Spleen (tissue), 11 donors: ENCODE results near the gene KLHL2. TPM values are rescaled to one million over a fixed set of nuclear protein-coding genes. Genes with fewer than 3 reads are reported as not detected.
"Not testable (repeated sequence)": the region's sequence is repeated elsewhere in the genome, so short reads cannot be mapped to it uniquely, and the experiment has no call there.

Experiments used
- DNase-seq: peaks from one replicate; pipeline ENCODE4 v3.0.0-alpha.2; 2020
- H3K27ac ChIP-seq, 8 donors: fragments of 200-600 bp; sonication (generic) in 7 of 8; 1 replicate in 4 of 8; 2 replicates in 4 of 8; pipeline versions ENCODE4 v1.5.0 to v1.8.0; 2016 to 2021; ENCODE audit warnings: inconsistent platforms in 4 of 8, mild to moderate bottlenecking in 4 of 8, moderate library complexity in 1 of 8
- H3K27me3 ChIP-seq, 7 donors: fragments of 200-600 bp; sonication (generic) in 6 of 7; replicated peaks in 1 of 7; 1 replicate in 4 of 7; 2 replicates in 3 of 7; pipeline versions ENCODE4 v1.5.0 to v1.8.0; 2016 to 2021; ENCODE audit warnings: inconsistent platforms in 3 of 7, mild to moderate bottlenecking in 1 of 7
- H3K36me3 ChIP-seq, 6 donors: fragments of 200-600 bp; sonication (generic) in 5 of 6; 1 replicate in 4 of 6; 2 replicates in 2 of 6; pipeline versions ENCODE4 v1.5.0 to v1.8.0; 2016 to 2021; ENCODE audit warnings: inconsistent platforms in 2 of 6
- H3K4me1 ChIP-seq, 6 donors: fragments of 200-600 bp; sonication (generic) in 5 of 6; 1 replicate in 3 of 6; 2 replicates in 3 of 6; pipeline versions ENCODE4 v1.5.0 to v1.8.0; 2016 to 2021; ENCODE audit warnings: inconsistent platforms in 3 of 6
- H3K4me3 ChIP-seq, 8 donors: fragments of 200-600 bp; sonication (generic) in 7 of 8; 1 replicate in 4 of 8; 2 replicates in 4 of 8; pipeline versions ENCODE4 v1.5.0 to v1.8.0; 2016 to 2021; ENCODE audit warnings: inconsistent platforms in 4 of 8, mild to moderate bottlenecking in 4 of 8, moderate library complexity in 2 of 8
- H3K9me3 ChIP-seq, 8 donors: fragments of 200-600 bp; sonication (generic) in 7 of 8; 1 replicate in 4 of 8; 2 replicates in 4 of 8; pipeline versions ENCODE4 v1.5.0 to v1.8.0; 2016 to 2021; ENCODE audit warnings: inconsistent platforms in 4 of 8
- POLR2A ChIP-seq, 3 donors: fragments of 450-650 bp; IDR thresholded peaks; one replicate each; pipeline ENCODE4 v1.5.1; 2017; ENCODE audit warnings: antibody characterized with exemption in 3 of 3, mild to moderate bottlenecking in 1 of 3
- POLR2AphosphoS5 ChIP-seq, 3 donors: sonication (generic); formaldehyde crosslinking; IDR thresholded peaks; one replicate each; pipeline ENCODE4 v1.5.1; 2017; ENCODE audit warnings: antibody characterized with exemption in 3 of 3
- WGBS, 5 donors: extraction: QIAGEN DNeasy Blood & Tissue Kit in 3 of 5; methylation state at CpG; one replicate each; pipeline versions ENCODE4 v1.1.5 to v1.1.7; 2013 to 2018; 5-methylcytosine and 5-hydroxymethylcytosine counted together
- intact Hi-C: fragments of 100-400 bp; cut with DNase I; formaldehyde crosslinking; loops from one replicate; pipeline ENCODE4 v1.15.0; 2023; ENCODE audit warnings: low total_unique reads
- polyA plus RNA-seq, 3 donors: library from polyadenylated mRNA; stranded (reverse); fragments of 200-250 nt; gene quantifications; one replicate each; pipeline ENCODE4 v1.2.1, GENCODE V29; 2013
- total RNA-seq, 7 donors: library from RNA; depleted of rRNA in 3 of 7; stranded (reverse); fragments of >200 nt in 3 of 7; fragmentation: NEBNext Ultra II Directional in 4 of 7; extraction: Animal tissue kit (Norgen Biotek cat#: 25700) in 4 of 7; gene quantifications; one replicate each; pipeline versions ENCODE4 v1.1.0 to v1.2.1, GENCODE V29; 2016 to 2021
- TF ChIP-seq, protein P1 (sequence below), 11 experiments: fragments of 200-600 bp in 7 of 11; fragments of 450-650 bp in 4 of 11; sonication (generic) in 4 of 11; IDR thresholded peaks in 8 of 11; conservative IDR thresholded peaks in 3 of 11; 1 replicate in 7 of 11; 2 replicates in 4 of 11; pipeline versions ENCODE4 v1.4.0 to v1.8.0; 2016 to 2021; ENCODE audit warnings: antibody characterized with exemption in 11 of 11, inconsistent platforms in 4 of 11, mild to moderate bottlenecking in 1 of 11
- donor health status: healthy with polysubstance abuse.
- donor health status: DM: no; HTN: no; CAD: no; lungs with moderate emphysema.
- donor health status: DM: no; HTN: no; CAD: no.
- donor health status: Bipolar disorder and iron deficiency.
- donor health status: healthy.
- donor health status: DM: no; HTN: no; CAD: no.
- donor health status: DM: yes; HTN: yes; CAD: no.

Gene KLHL2
- total and polyA plus RNA-seq, 10 donors: 10.8 to 102 (median 48.5) TPM

DNA sequence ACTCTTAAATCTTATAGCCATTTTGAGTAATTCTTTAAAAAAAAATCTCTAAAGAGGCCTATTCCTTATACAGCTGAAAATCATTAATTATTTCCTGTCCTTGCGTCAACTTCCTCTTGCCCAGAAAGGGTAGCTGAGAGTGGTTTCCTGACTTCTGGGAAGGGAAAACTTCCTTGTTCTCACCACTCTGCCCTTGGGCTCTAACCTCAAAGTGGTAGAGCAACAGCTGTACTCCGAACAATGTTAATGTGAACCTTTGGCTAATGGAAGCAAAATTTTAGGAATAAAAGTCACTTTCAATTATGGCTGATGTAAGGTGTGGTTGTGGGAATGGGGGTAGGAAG is 15.3 kb downstream of the KLHL2 start:
- peaks cover 0 to 43% (median 25%) of the 10 kb centered on the region in 6 donors for H3K4me1 ChIP-seq
- intact Hi-C loops: no loop called here
- peak overlapping the region; percentile 1 to 86 (median 78) for H3K27ac ChIP-seq
- H3K9me3 ChIP-seq: no peaks in the 10 kb centered on the region
- H3K27me3 ChIP-seq: no peaks in the 10 kb centered on the region
- peaks cover 0 to 32% (median 0%) of the 10 kb centered on the region in 6 donors for H3K36me3 ChIP-seq
- H3K4me3 ChIP-seq: peak overlapping the region in 1 of 8 donors; percentile 7
- TF ChIP-seq POLR2A (IDR thresholded peaks at IDR 0.05) (no peak), POLR2AphosphoS5 (IDR thresholded peaks at IDR 0.05) (peak in 1 of 3 donors; percentile 79)
- TF ChIP-seq, protein P1, sequence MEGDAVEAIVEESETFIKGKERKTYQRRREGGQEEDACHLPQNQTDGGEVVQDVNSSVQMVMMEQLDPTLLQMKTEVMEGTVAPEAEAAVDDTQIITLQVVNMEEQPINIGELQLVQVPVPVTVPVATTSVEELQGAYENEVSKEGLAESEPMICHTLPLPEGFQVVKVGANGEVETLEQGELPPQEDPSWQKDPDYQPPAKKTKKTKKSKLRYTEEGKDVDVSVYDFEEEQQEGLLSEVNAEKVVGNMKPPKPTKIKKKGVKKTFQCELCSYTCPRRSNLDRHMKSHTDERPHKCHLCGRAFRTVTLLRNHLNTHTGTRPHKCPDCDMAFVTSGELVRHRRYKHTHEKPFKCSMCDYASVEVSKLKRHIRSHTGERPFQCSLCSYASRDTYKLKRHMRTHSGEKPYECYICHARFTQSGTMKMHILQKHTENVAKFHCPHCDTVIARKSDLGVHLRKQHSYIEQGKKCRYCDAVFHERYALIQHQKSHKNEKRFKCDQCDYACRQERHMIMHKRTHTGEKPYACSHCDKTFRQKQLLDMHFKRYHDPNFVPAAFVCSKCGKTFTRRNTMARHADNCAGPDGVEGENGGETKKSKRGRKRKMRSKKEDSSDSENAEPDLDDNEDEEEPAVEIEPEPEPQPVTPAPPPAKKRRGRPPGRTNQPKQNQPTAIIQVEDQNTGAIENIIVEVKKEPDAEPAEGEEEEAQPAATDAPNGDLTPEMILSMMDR (IDR thresholded peaks at IDR 0.05 in 8 of 11, conservative IDR thresholded peaks at IDR 0.05 in 3 of 11): no peak
- WGBS, 5 donors: 9 to 18% (median 10%) methylated on average over 2 of the region's 2 CpGs
- no peak for DNase-seq

DNA sequence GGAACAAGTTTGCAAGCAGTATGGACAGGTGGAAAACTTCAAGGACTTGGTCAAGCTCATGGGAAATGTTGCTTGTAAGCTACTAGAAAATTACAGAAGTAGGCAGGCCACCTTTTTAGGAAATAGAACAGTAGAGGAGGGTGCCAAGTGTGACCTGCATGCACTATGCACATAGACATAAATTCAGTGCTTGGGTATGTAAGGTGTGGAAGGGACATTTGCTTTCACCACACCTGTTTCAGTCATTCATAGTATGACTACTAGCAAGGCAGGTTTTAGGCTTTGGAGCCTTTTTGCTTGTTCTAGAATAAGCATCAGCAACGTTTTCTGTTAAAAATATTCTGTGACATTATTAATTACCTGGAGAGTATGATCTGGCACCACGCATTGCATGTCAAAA is 20.0 kb downstream of the KLHL2 start:
- H3K4me1 ChIP-seq: peaks cover 0 to 36% (median 15%) of the 10 kb centered on the region in 6 donors
- H3K4me3 ChIP-seq, H3K27me3 ChIP-seq, H3K27ac ChIP-seq, intact Hi-C loops, H3K9me3 ChIP-seq, DNase-seq: not testable (repeated sequence)
- peaks cover 0 to 57% (median 3%) of the 10 kb centered on the region in 6 donors for H3K36me3 ChIP-seq
- 85 to 95% (median 88%) methylated on average over 2 of the region's 2 CpGs for WGBS, 5 donors

DNA sequence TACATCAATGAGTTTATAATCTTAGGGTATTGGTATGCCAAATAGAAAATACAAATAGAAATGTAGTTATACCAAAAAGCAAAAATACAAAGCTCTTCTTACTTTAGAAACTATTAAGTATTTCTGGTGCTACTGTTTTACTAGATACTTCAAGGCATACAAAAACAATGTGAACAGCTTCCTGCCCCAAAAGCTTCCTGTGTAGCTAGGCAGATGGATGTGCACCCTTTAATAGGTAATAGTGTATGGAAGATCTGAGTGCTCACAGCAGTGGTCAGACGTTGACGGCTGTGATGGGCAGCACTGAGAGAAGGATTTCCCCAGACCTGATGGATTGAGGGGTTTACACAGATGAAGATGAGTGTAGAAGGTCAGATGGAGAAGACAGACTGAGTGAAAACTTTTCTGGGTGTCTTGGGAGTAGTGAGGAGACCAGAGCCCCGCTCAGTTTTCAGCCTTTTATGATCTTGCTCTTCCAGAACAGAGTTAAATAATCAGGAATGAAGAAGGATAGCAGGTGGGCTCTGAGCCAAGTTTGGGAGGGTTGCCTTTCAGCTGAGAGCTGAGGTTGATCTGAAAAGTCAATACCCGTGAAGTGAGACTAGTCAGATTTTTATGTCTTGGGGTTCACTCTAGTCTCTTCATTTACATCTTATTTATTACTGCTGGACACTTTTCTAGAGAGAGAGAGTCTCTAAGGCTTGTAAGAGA is 22.3 kb downstream of the KLHL2 start:
- peaks cover 0 to 14% (median 3%) of the 10 kb centered on the region in 6 donors for H3K4me1 ChIP-seq
- H3K36me3 ChIP-seq: peaks cover 0 to 59% (median 3%) of the 10 kb centered on the region in 6 donors
- intact Hi-C loops, H3K9me3 ChIP-seq, DNase-seq, H3K27ac ChIP-seq, H3K27me3 ChIP-seq, H3K4me3 ChIP-seq: not testable (repeated sequence)
- WGBS, 5 donors: 79 to 93% (median 83%) methylated on average over 4 of the region's 4 CpGs

DNA sequence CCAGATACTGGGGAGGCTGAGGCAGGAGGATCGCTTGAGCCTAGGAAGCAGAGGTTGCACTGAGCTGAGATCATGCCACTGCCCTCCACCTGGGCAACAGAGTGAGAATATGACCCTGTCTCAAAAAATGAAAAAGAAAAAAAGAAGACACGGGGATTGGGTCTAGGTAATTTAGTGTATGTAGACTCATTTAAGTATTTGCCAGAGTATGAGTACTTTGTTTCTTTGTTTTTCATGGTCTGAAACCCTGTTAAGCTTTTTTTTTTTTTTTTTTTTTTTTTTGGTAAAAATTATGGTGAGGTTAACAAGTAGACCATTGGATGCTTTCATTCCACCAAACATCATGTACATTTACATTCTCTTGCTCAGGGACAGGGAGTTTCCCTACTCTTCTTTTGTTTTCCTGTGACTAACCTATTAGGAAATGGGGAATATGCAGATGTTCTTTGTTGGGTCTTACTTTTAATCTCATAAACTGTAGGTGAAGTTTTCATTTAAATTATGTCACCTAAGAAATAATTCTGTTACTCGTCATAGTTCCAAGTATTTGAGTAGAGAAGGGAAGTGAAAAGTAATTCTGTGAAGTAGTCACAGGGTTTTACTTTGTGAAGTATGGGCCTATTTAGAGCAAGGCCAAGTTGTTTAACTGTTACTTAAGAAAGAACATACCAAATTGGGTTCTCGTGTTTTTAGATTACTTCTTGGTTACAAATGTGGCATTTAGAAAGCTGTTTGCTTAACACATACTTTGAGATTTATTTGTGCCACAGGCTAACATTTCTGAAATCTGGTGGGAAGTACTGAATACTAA is 25.5 kb downstream of the KLHL2 start:
- 74 to 78% (median 77%) methylated on average over 4 of the region's 4 CpGs for WGBS, 5 donors

DNA sequence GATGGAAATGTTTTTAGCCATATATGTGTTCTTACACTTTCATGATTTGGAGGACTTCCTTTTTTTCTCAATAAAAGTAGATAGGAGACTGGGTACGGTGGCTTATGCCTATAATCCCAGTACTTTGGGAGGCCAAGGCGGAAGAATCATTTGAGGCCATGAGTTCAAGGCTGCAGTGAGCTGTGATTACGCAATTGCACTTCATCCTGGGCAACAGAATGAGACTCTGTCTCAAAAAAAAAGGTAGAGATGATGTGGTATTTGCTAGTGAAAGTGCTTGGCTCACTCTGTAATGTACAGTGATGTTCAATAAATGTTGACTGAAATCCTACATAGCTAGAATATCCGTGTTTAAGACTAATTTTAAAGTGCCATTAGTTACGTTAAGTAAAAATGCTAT is 27.4 kb downstream of the KLHL2 start:
- WGBS, 5 donors: 89 to 96% (median 92%) methylated on average over 5 of the region's 5 CpGs
- TF ChIP-seq POLR2AphosphoS5 (IDR thresholded peaks at IDR 0.05): no peak
- no peak for TF ChIP-seq POLR2A (IDR thresholded peaks at IDR 0.05)
- TF ChIP-seq, protein P1 (IDR thresholded peaks at IDR 0.05 in 8 of 11, conservative IDR thresholded peaks at IDR 0.05 in 3 of 11): no peak
- no peak overlapping the region for H3K27ac ChIP-seq
- intact Hi-C loops: no loop called here
- H3K36me3 ChIP-seq: peaks cover 0 to 39% (median 4%) of the 10 kb centered on the region in 6 donors
- H3K4me1 ChIP-seq: peaks cover 0 to 19% (median 3%) of the 10 kb centered on the region in 6 donors
- H3K27me3 ChIP-seq: no peaks in the 10 kb centered on the region
- no peaks in the 10 kb centered on the region for H3K9me3 ChIP-seq
- no peak for DNase-seq
- no peak overlapping the region for H3K4me3 ChIP-seq

More for the DNA sequence above, 25.5 kb downstream of the KLHL2 start:
- Histone ChIP-seq H3K36me3 (peaks cover 0 to 42% (median 3%) of the 10 kb centered on the region in 6 donors), H3K4me1 (peaks cover 0 to 14% (median 3%) of the 10 kb centered on the region in 6 donors)
- H3K9me3 ChIP-seq, H3K27me3 ChIP-seq, H3K27ac ChIP-seq, intact Hi-C loops, H3K4me3 ChIP-seq, DNase-seq: not testable (repeated sequence)

DNA sequence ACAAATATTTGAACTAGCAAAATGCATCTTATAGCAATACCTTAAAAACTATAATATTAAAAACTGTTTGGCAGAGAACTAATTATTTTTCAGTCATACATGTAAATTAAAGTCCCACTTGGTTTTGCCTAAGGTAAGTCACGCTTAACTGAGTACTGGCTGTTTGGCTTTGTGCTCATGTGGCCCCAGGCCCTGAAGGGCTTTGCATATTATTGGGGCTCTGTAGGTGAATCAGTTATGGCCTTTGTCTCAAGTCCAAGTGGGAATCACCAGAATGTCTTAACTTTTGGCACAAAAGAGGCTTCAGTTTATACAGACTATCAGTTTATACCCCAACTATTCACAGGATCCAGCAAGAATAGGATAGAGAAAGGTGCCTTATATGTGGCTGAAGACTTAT is 29.5 kb downstream of the KLHL2 start:
- DNase-seq, H3K27ac ChIP-seq, H3K4me3 ChIP-seq, H3K9me3 ChIP-seq, H3K4me1 ChIP-seq, intact Hi-C loops, H3K27me3 ChIP-seq: not testable (repeated sequence)
- peaks cover 0 to 30% (median 5%) of the 10 kb centered on the region in 6 donors for H3K36me3 ChIP-seq
- 80% methylated on average over 1 of the region's 1 CpG; no CpG with 5 or more reads in 4 of the 5 donors for WGBS, 5 donors

DNA sequence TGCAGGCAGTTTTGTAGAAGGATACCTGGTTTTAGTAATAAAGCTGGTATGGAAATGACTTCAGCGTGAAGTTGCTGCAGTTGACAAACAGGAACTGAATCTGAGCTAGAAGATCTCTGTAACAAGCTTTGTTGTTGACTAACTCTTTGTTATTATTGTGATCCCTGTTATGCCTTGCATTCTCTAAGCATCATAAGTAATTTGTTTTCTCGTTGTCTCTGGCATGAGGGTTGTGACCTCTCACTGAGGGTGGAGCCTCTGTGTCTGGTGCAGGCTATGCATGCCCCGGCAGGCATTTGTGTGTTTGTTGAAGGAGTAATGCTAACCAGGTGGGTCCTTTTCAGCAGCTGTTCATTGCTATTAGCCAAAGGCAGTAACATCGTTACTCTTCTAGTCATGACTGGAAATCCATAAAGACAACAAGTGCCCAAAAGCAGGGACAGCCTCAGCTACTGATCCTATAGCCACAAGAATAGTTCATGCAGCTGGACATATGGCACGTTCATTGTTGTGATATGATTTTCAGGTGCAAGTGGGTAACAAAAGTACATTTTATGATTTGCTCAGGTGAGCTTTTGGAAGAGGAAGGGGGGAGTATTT is 30.8 kb downstream of the KLHL2 start:
- WGBS, 5 donors: 64 to 83% (median 77%) methylated on average over 4 to 5 of the region's 5 CpGs
- H3K4me1 ChIP-seq, H3K4me3 ChIP-seq, H3K9me3 ChIP-seq, H3K27me3 ChIP-seq, intact Hi-C loops, DNase-seq: not testable (repeated sequence)
- Histone ChIP-seq H3K27ac (peak overlapping the region in 3 of 8 donors; percentile 11 to 63 (median 50)), H3K36me3 (peaks cover 0 to 37% (median 5%) of the 10 kb centered on the region in 6 donors)

DNA sequence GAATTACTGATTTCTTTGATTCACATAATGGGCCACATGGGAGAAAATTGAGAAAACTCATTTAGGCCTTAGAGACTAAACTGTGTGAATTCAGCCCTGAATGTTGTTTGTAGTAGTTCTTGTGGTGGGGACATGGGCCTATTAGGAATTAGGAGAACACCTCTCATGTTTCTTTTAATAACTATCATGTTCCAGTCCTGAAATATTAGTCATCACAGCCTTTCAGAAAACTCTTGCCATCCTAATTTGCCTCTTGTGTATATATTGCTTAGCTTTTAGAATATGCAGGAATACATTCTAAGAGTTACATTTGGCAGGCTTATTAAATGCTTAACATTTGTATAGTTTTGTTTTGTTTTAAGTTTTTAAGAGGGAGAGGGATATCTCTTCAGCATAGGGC is 33.4 kb downstream of the KLHL2 start:
- H3K4me1 ChIP-seq, DNase-seq, H3K4me3 ChIP-seq, H3K27me3 ChIP-seq, H3K9me3 ChIP-seq, intact Hi-C loops, H3K27ac ChIP-seq: not testable (repeated sequence)
- peaks cover 0 to 36% (median 5%) of the 10 kb centered on the region in 6 donors for H3K36me3 ChIP-seq
